ENCODE measurements around the gene MECP2. TPM values are rescaled to one million over a fixed set of nuclear protein-coding genes. Genes with fewer than 3 reads are reported as not detected.

The MECP2 gene
- total RNA-seq, 2 donors from 2014 or later = 148 to 160 TPM

DNA sequence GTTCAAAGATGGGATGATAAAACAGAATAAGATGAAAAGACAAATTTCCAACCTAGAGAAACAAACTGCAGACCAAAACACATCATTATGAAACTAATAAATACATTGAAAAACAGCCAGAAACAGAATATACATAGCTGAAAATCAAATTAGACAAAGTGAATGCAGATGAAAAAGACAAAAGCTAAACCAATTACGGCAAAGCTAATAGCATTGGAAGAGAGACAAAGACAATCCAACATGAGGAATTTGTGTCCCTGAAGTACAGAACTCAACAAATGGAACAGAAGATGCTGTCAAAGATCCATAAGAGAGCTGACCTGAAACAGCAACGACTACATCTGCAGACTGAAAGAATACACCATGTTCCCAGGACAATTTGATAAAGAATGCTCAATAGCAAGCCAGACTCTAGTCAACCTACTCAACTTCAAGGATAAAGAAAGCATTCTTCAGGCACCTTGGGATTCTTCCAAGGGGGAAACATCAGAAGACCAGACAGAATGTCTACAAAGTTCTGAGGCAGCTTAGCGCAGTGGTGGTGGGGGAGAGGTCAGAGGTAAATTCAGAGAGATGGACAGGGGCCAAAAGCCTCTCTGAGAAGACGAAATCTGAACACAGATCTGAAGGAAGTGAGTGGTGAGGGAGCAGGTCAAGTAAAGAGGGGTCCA lies 50.4 kb downstream of the MECP2 start:
- ATAC-seq = no peak
- H3K4me1 Mint-ChIP-seq = peaks cover 36% of the 10 kb centered on the region
- H3K9me3 ChIP-seq (ENCODE audit: control insufficient read depth, low read length, poor library complexity, severe bottlenecking) = no peaks in the 10 kb centered on the region
- H3K36me3 Mint-ChIP-seq (ENCODE audit: low read depth) = no peaks in the 10 kb centered on the region
- no peak overlapping the region for H3K4me3 Mint-ChIP-seq
- no peaks in the 10 kb centered on the region for H3K27me3 Mint-ChIP-seq
- no peak overlapping the region for H3K27ac Mint-ChIP-seq
- no peak for DNase-seq

DNA sequence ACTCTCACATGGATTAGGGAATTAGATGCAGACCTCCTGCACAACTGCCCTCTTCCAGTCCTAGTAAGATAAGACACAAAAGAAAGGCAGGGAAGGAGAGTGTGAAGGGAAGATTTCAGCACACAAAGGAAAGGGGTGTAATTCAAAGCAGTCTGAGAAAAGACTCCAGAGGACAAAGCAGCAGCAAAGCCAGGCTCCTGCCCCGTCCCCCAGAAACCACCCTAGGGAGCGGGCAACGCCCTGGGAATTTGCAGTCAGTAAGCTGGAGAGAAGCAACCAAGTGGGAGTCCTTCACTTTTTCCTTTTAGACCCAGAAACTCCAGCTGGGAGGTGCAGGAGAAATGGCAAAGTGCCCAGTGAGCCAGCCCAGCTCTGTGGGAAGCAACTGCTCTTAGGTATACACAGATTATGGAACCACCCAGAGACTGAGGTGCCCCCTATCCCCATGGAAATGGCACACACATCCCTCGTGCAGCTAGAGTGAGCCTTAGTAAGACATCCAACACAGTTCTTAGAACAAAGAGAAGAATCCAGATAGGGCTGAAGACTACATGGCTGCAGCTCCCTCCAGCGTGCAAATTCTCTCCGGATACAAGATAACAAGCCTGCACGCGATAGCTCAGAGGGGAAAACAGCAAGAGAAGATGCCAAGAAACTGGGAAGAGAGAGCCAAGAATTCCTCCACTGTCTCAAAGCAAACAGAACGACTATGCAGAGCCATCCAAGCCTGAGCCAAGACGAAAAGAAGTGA lies 51.3 kb downstream of the MECP2 start:
- ATAC-seq (no peak), DNase-seq (no peak)
- no peaks in the 10 kb centered on the region for H3K36me3 Mint-ChIP-seq (ENCODE audit: low read depth)
- no peak overlapping the region for H3K4me3 Mint-ChIP-seq
- no peak overlapping the region for H3K27ac Mint-ChIP-seq
- H3K9me3 ChIP-seq (ENCODE audit: control insufficient read depth, low read length, poor library complexity, severe bottlenecking) = no peaks in the 10 kb centered on the region
- peaks cover 32% of the 10 kb centered on the region for H3K4me1 Mint-ChIP-seq
- no peaks in the 10 kb centered on the region for H3K27me3 Mint-ChIP-seq

DNA sequence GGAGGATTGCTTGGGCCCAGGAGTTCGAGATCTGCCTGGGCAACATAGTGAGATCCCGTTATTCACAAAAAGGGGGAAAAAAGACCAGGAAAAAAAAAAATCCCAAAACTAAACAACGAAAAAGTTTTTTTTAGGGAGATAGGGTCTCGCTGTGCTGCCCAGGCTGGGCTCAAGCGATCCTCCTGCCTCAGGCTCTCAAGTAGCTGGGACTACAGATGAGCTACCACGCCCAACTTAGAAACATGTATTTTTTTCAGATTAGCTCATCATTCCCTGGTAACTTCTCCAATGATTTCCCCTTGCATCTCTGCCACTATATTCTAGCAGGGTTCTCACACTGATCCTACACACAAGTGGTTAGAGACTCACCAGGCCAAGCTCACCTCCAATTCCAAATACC lies 53.4 kb downstream of the MECP2 start:
- ATAC-seq = no peak
- H3K9me3 ChIP-seq (ENCODE audit: control insufficient read depth, low read length, poor library complexity, severe bottlenecking) = no peaks in the 10 kb centered on the region
- Mint-ChIP-seq H3K4me3 (no peak overlapping the region), H3K4me1 (peaks cover 26% of the 10 kb centered on the region), H3K27ac (peak overlapping the region; percentile 60), H3K27me3 (no peaks in the 10 kb centered on the region), H3K36me3 (ENCODE audit: low read depth) (no peaks in the 10 kb centered on the region)
- DNase-seq = no peak

DNA sequence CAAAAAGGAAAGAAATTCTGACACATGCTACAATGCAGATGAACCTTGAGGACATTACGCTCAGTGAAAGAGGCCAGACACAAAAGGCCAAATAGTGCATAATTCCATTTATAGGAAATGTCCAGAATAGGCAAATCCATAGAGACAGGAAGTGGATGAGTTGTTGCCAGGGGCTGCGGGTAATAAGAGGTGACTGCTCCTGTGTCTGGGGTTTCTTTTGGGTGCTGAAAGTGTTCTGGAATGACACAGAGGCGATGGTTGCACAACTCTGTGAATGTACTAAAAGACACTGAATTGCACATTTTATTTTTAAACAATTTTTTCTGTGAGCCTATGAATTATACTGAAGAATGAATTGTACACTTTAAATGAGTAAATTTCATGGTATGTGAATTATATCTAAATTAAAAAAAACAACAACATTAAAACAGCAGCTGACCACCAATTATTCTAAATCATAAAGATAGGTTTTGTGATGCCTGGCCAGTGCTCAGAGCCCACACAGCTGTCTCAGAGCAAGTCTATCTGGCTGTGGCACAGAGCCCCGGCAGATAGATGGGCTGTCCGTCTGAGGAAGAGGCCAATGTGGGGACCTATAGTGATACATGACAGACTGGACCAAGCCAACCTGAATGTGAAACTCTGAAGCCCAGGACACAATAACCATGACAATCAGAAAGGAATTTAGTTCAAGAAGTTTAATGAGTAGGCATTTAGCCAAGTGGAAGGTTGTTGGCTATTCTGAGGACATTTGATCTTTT lies 54.3 kb downstream of the MECP2 start:
- Mint-ChIP-seq H3K4me3 (no peak overlapping the region), H3K27ac (no peak overlapping the region), H3K27me3 (no peaks in the 10 kb centered on the region), H3K36me3 (ENCODE audit: low read depth) (no peaks in the 10 kb centered on the region), H3K4me1 (peaks cover 22% of the 10 kb centered on the region)
- DNase-seq (no peak), ATAC-seq (no peak)
- no peaks in the 10 kb centered on the region for H3K9me3 ChIP-seq (ENCODE audit: control insufficient read depth, low read length, poor library complexity, severe bottlenecking)

DNA sequence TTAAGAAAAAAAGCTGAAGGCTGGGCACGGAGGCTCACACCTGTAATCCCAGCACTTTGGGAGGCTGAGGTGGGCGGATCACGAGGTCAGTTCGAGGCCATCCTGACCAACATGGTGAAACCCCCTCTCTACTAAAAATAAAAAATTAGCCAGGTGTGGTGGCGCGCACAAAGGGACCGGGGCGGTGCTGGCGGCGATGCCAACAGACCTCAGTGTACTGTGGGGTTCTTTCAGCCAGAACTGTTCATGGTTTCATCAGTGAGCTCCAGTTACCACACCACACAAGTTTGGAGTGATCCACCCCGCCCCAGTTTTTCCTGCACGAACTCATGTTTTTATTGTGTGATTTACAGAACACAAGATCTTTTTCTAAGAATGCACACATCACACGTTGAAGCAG lies 56.7 kb downstream of the MECP2 start:
- ATAC-seq (no peak), DNase-seq (no peak)
- Mint-ChIP-seq H3K4me3 (no peak overlapping the region), H3K4me1 (peaks cover 17% of the 10 kb centered on the region), H3K27ac (peak overlapping the region; percentile 67), H3K27me3 (no peaks in the 10 kb centered on the region), H3K36me3 (ENCODE audit: low read depth) (no peaks in the 10 kb centered on the region)
- no peaks in the 10 kb centered on the region for H3K9me3 ChIP-seq (ENCODE audit: control insufficient read depth, low read length, poor library complexity, severe bottlenecking)

DNA sequence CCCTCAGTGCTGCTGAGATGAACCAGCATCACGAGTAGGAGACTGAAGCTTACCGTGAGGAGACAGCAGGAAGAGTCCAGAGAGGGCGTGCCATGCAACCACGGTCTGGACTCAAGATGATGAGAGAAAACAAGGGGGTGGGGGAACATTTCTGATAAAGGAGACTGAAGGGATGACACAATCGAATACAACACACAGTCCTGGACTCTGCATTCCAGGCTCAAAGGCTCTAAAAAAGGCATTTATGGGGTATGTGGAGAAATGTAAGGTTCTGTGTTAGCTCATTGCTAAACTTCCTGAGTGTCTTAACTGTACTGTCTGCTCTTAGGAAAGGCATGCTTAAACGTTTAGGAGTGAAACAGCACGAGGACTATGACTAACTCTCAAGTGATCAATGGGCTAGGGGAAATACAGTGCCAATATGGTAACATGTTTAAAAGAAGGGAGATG lies 57.2 kb downstream of the MECP2 start:
- ATAC-seq = peak; percentile 21
- no peak for DNase-seq

DNA sequence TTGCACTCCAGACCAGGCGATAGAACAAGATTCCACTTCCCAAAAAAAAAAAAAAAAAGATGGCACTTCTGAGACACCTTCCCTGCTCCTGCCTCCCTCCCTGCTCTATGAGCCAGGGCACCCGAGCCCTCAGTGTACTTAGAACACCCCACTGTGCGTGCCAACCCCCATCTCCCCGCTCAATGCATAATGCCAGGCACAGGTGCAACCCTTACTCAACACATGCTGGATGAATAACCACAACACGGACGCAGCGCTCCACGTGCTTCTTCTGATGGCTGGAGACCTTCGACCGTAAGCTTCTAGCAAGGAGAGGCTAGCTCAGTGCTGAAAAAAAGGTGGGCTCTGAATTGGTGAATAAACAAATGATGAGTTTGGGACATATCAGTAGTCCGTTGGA lies 57.9 kb downstream of the MECP2 start:
- Mint-ChIP-seq H3K4me1 (peaks cover 17% of the 10 kb centered on the region), H3K4me3 (no peak overlapping the region), H3K27me3 (no peaks in the 10 kb centered on the region), H3K36me3 (ENCODE audit: low read depth) (no peaks in the 10 kb centered on the region), H3K27ac (peak overlapping the region; percentile 32)
- no peaks in the 10 kb centered on the region for H3K9me3 ChIP-seq (ENCODE audit: control insufficient read depth, low read length, poor library complexity, severe bottlenecking)
- no peak for DNase-seq
- ATAC-seq = no peak

More for the DNA sequence above, 57.2 kb downstream of the MECP2 start:
- no peaks in the 10 kb centered on the region for H3K27me3 Mint-ChIP-seq
- peak overlapping the region; percentile 81 for H3K27ac Mint-ChIP-seq
- H3K4me1 Mint-ChIP-seq = peaks cover 17% of the 10 kb centered on the region
- H3K4me3 Mint-ChIP-seq = peak overlapping the region; percentile 62
- H3K36me3 Mint-ChIP-seq (ENCODE audit: low read depth) = no peaks in the 10 kb centered on the region
- no peaks in the 10 kb centered on the region for H3K9me3 ChIP-seq (ENCODE audit: control insufficient read depth, low read length, poor library complexity, severe bottlenecking)

DNA sequence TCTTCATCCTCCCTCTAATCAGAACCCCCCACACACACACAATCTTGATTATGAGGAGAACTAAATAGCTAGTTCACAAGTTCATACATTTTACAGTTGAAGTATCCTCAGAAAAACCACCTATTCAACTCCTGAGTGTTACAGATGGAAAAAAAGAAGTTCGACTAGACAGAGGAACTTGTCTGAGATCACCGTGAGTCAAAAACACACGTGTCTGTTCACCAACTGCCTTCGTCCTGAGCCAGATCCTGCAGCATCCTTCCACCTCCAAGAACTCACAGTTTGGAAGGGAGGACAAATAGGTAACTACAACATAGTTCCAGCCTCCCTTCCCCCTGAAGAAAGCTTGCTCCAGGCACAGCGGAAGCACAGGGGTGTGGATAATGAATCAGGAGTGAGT lies 58.9 kb downstream of the MECP2 start:
- peaks cover 17% of the 10 kb centered on the region for H3K4me1 Mint-ChIP-seq

DNA sequence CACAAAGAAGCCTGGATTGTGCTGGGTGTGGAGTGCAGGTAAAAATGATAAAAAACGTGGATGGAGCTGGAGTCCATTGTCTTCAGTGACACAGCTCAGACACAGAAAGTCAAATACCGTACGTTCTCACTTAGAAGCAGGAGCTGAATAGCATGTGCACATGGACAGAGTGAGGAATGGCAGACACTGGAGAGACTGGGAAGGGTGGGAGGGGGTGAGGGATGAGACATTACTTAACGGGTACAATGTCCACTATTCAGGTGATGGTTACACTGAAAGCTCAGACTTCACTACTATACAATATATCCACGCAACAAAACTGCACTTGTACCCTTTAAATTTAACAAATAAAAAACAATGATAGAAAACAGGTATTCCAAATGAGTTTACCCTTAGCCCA lies 59.8 kb downstream of the MECP2 start:
- Mint-ChIP-seq H3K4me1 (peaks cover 15% of the 10 kb centered on the region), H3K27ac (peak overlapping the region; percentile 93), H3K27me3 (no peaks in the 10 kb centered on the region), H3K36me3 (ENCODE audit: low read depth) (no peaks in the 10 kb centered on the region), H3K4me3 (no peak overlapping the region)
- DNase-seq = no peak
- no peaks in the 10 kb centered on the region for H3K9me3 ChIP-seq (ENCODE audit: control insufficient read depth, low read length, poor library complexity, severe bottlenecking)
- ATAC-seq = no peak

More for the DNA sequence above, 58.9 kb downstream of the MECP2 start:
- ATAC-seq (no peak), DNase-seq (no peak)
- Mint-ChIP-seq H3K36me3 (ENCODE audit: low read depth) (no peaks in the 10 kb centered on the region), H3K4me3 (no peak overlapping the region), H3K27ac (peak overlapping the region; percentile 32), H3K27me3 (no peaks in the 10 kb centered on the region)
- H3K9me3 ChIP-seq (ENCODE audit: control insufficient read depth, low read length, poor library complexity, severe bottlenecking) = no peaks in the 10 kb centered on the region

DNA sequence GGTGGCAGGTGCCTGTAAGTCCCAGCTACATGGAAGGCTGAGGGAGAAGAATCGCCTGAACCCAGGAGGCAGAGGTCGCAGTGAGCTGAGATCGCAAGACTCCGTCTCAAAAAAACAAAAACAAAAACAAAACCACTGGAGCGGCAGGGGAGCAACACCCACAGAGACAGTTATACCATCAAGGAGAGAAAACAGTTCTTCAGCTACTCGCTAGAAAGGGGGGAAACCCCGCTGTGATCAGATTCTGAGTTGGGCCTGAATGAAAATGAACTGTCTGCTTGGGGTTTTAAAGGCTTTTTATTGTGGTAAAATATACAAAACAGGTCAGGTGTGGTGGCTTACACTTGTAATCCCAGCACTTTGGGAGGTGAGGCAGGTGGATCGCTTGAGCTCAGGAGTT lies 61.0 kb downstream of the MECP2 start:
- Mint-ChIP-seq H3K4me1 (peaks cover 15% of the 10 kb centered on the region), H3K36me3 (ENCODE audit: low read depth) (no peaks in the 10 kb centered on the region), H3K27me3 (no peaks in the 10 kb centered on the region), H3K4me3 (peak overlapping the region; percentile 73), H3K27ac (peak overlapping the region; percentile 93)
- no peaks in the 10 kb centered on the region for H3K9me3 ChIP-seq (ENCODE audit: control insufficient read depth, low read length, poor library complexity, severe bottlenecking)
- DNase-seq (peak in 1 of 3 donors; percentile 19), ATAC-seq (peak; percentile 91)

DNA sequence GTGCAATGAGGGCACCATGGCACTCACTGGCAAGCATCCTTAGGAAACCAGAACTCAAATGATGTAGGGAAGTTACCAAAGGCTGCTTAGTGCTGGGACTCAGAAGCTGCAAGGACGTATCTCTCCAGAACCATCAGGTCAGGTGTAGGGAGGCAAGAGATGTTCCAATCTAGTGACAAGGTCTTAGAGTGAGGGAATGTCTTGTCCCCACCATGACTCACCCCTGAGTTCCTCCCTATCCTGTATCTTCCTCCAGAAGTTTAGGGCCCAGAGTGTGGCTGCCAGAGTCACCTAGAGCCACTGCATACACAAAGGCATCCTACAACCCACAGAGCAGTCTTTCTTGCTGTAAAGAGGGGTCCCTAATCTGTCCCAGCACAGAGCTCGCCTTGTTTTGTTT lies 63.7 kb downstream of the MECP2 start:
- no peaks in the 10 kb centered on the region for H3K27me3 Mint-ChIP-seq
- no peaks in the 10 kb centered on the region for H3K36me3 Mint-ChIP-seq (ENCODE audit: low read depth)
- no peak overlapping the region for H3K4me3 Mint-ChIP-seq
- ATAC-seq = no peak
- H3K9me3 ChIP-seq (ENCODE audit: control insufficient read depth, low read length, poor library complexity, severe bottlenecking) = no peaks in the 10 kb centered on the region
- H3K4me1 Mint-ChIP-seq = peaks cover 5% of the 10 kb centered on the region
- no peak overlapping the region for H3K27ac Mint-ChIP-seq
- no peak for DNase-seq

DNA sequence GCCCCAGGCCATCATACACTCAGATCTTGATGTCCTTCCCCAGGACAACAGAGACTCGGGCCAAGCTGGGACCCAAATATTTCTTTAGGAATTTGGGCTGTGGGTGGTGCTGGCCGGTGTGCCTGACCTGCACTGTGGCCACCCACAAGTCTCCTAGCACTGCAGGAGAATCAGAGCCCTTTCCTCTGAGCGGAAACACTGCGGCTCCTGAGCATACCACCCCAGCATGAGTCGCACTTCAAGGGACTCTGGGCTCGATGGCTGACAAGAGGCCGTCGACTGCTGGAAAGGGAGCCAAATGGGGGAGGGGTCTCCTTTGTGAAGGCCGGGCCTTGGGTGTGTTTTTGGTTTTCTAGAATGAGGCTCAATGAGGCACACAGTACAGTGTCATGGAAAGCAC lies 64.9 kb downstream of the MECP2 start:
- ATAC-seq (no peak), DNase-seq (no peak)
- no peak overlapping the region for H3K4me3 Mint-ChIP-seq
- no peaks in the 10 kb centered on the region for H3K27me3 Mint-ChIP-seq
- no peaks in the 10 kb centered on the region for H3K9me3 ChIP-seq (ENCODE audit: control insufficient read depth, low read length, poor library complexity, severe bottlenecking)
- H3K4me1 Mint-ChIP-seq = peaks cover 2% of the 10 kb centered on the region
- no peak overlapping the region for H3K27ac Mint-ChIP-seq
- H3K36me3 Mint-ChIP-seq (ENCODE audit: low read depth) = no peaks in the 10 kb centered on the region

DNA sequence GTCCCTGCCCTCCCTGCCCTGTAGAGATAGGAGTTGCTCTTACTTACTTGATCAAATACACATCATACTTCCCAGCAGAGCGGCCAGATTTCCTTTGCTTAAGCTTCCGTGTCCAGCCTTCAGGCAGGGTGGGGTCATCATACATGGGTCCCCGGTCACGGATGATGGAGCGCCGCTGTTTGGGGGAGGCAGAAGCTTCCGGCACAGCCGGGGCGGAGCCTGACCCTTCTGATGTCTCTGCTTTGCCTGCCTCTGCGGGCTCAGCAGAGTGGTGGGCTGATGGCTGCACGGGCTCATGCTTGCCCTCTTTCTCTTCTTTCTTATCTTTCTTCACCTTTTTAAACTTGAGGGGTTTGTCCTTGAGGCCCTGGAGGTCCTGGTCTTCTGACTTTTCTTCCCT lies 65.4 kb downstream of the MECP2 start:
- H3K9me3 ChIP-seq (ENCODE audit: control insufficient read depth, low read length, poor library complexity, severe bottlenecking) = no peaks in the 10 kb centered on the region
- ATAC-seq = no peak
- no peak for DNase-seq
- Mint-ChIP-seq H3K36me3 (ENCODE audit: low read depth) (no peaks in the 10 kb centered on the region), H3K27me3 (no peaks in the 10 kb centered on the region), H3K4me1 (peaks cover 2% of the 10 kb centered on the region), H3K27ac (no peak overlapping the region), H3K4me3 (peak overlapping the region; percentile 50)
